K562 (cell line): Measurements from ENCODE around the gene ERBB3. TPM values are rescaled to one million over a fixed set of nuclear protein-coding genes. Genes with fewer than 3 reads are reported as not detected.

Source experiments
- ARID1B ChIP-seq: fragments of 450-650 bp; IDR thresholded peaks from 2 replicates; pipeline ENCODE4 v1.6.1; 2016; ENCODE audit warnings: antibody characterized with exemption, mild to moderate bottlenecking, inconsistent platforms
- BCOR ChIP-seq: fragments of 450-650 bp; IDR thresholded peaks from 2 replicates; pipeline ENCODE4 v1.6.1; 2016
- E2F6 ChIP-seq, 2 experiments: IDR thresholded peaks; 2 replicates each; pipeline ENCODE4 v1.6.1; 2011; ENCODE audit warnings: borderline replicate concordance in 1 of 2, control low read depth in 1 of 2, low read depth in 1 of 2, low read length in 1 of 2, mild to moderate bottlenecking in 1 of 2, mixed read lengths in 1 of 2, moderate library complexity in 1 of 2; ENCODE audit not compliant: insufficient read depth in 1 of 2, insufficient read length in 1 of 2, poor library complexity in 1 of 2, severe bottlenecking in 1 of 2; ENCODE audit errors: extremely low read depth in 1 of 2
- FOXA1 ChIP-seq: fragments of 450-650 bp; IDR thresholded peaks from 2 replicates; pipeline ENCODE4 v1.6.1; 2016; ENCODE audit warnings: mild to moderate bottlenecking, borderline replicate concordance
- HDAC1 ChIP-seq, 2 experiments: fragments of 450-650 bp; IDR thresholded peaks; 2 replicates each; pipeline ENCODE4 v1.6.1; 2016 to 2017; ENCODE audit warnings: inconsistent platforms in 1 of 2, mild to moderate bottlenecking in 1 of 2, moderate library complexity in 1 of 2
- KDM2B ChIP-seq: fragments of 250-450 bp; sonication (Bioruptor Pico); IDR thresholded peaks from 2 replicates; pipeline ENCODE4 v1.8.0; 2021; ENCODE audit warnings: mild to moderate bottlenecking, moderate library complexity
- KLF1 ChIP-seq: fragments of 450-650 bp; IDR thresholded peaks from 2 replicates; pipeline ENCODE4 v1.6.1; 2016; ENCODE audit warnings: missing genetic modification characterization, missing compliant biosample characterization
- KLF13 ChIP-seq: fragments of 450-650 bp; IDR thresholded peaks from 2 replicates; pipeline ENCODE4 v1.6.1; 2016; ENCODE audit warnings: missing genetic modification characterization, low read depth, mild to moderate bottlenecking, missing compliant biosample characterization, moderate library complexity, borderline replicate concordance
- MNT ChIP-seq, 2 experiments: fragments of 450-650 bp; conservative IDR thresholded peaks; 2 replicates each; pipeline ENCODE4 v1.6.1; 2017; ENCODE audit warnings: mild to moderate bottlenecking in 2 of 2, moderate library complexity in 2 of 2
- MTA3 ChIP-seq: fragments of 450-650 bp; formaldehyde crosslinking; IDR thresholded peaks from 2 replicates; pipeline ENCODE4 v1.6.1; 2017; ENCODE audit warnings: mild to moderate bottlenecking, borderline replicate concordance
- PHF21A ChIP-seq: fragments of 450-650 bp; IDR thresholded peaks from 2 replicates; pipeline ENCODE4 v1.6.1; 2017; ENCODE audit warnings: low read depth, borderline replicate concordance
- RB1 ChIP-seq: fragments of 450-650 bp; IDR thresholded peaks from 2 replicates; pipeline ENCODE4 v1.6.1; 2017; ENCODE audit warnings: low read depth, mild to moderate bottlenecking
- RNF219 ChIP-seq: fragments of 250-450 bp; sonication (Bioruptor Pico); IDR thresholded peaks from 2 replicates; pipeline ENCODE4 v1.5.0; 2022; ENCODE audit warnings: mild to moderate bottlenecking
- SAP30 ChIP-seq: fragments of 200-600 bp; sonication (generic); IDR thresholded peaks from 2 replicates; pipeline ENCODE4 v1.6.1; 2012; ENCODE audit warnings: borderline replicate concordance, low read depth, mild to moderate bottlenecking, moderate library complexity, low read length, control low read depth, inconsistent platforms; ENCODE audit not compliant: insufficient read depth, poor library complexity, severe bottlenecking
- TFAP4 ChIP-seq: sonication (generic); formaldehyde crosslinking; IDR thresholded peaks from 2 replicates; pipeline ENCODE4 v1.8.0; 2022; ENCODE audit warnings: missing genetic modification reagents, mild to moderate bottlenecking, moderate library complexity, borderline replicate concordance
- ZBED1 ChIP-seq: IDR thresholded peaks from 2 replicates; pipeline ENCODE4 v1.6.1; 2014
- ZEB2 ChIP-seq: fragments of 450-650 bp; IDR thresholded peaks from 2 replicates; pipeline ENCODE4 v1.6.1; 2016
- ZNF12 ChIP-seq: sonication (generic); formaldehyde crosslinking; IDR thresholded peaks from 2 replicates; pipeline ENCODE4 v1.4.0; 2020; ENCODE audit warnings: mild to moderate bottlenecking, missing genetic modification reagents
- ZNF224 ChIP-seq: sonication (generic); formaldehyde crosslinking; IDR thresholded peaks from 2 replicates; pipeline ENCODE4 v1.8.0; 2022; ENCODE audit warnings: mild to moderate bottlenecking, missing genetic modification reagents
- ZNF232 ChIP-seq: sonication (generic); formaldehyde crosslinking; IDR thresholded peaks from 2 replicates; pipeline ENCODE4 v1.8.0; 2022; ENCODE audit warnings: mild to moderate bottlenecking, missing genetic modification reagents
- ZNF239 ChIP-seq: fragments of 250-450 bp; sonication (Bioruptor Pico); IDR thresholded peaks from 2 replicates; pipeline ENCODE4 v1.4.0; 2020; ENCODE audit warnings: mild to moderate bottlenecking
- ZNF444 ChIP-seq: fragments of 250-450 bp; sonication (Bioruptor Pico); IDR thresholded peaks from 2 replicates; pipeline ENCODE4 v1.4.0; 2020; ENCODE audit warnings: mild to moderate bottlenecking, moderate library complexity
- polyA plus RNA-seq, 8 experiments: library from polyadenylated mRNA; depleted of rRNA in 4 of 8; stranded (reverse) in 5 of 8; unstranded in 3 of 8; fragments of >200 nt; fragmentation: Nextera tagmentation in 2 of 8; fragmentation: Illumina TruSeq in 1 of 8; extraction: Ambion mirVana in 2 of 8; extraction: Trizol in 1 of 8; gene quantifications; 2 replicates each; pipeline versions ENCODE4 v1.2.1 to v1.2.3, GENCODE V29; 2011 to 2014; ENCODE audit warnings: inconsistent platforms in 1 of 8, missing spikeins in 1 of 8
- total RNA-seq, 7 experiments: library from RNA; depleted of rRNA in 6 of 7; stranded (reverse); fragments of >200 nt in 6 of 7; fragmentation: Illumina TruSeq in 2 of 7; extraction: Trizol in 2 of 7; gene quantifications; 2 replicates each; pipeline versions ENCODE4 v1.2.1 to v1.2.3, GENCODE V29; 2011 to 2021; ENCODE audit warnings: low replicate concordance in 1 of 7

Gene ERBB3
- total and polyA plus RNA-seq, 9 of the 15 experiments (the other 6 are each of a cell fraction or from before 2014, with no cell fraction given), result 1.5 to 5.4 (median 3.8) TPM

GRCh38 chr12:56079723-56080555, at the start of gene ERBB3 (continued):
- TF ChIP-seq RNF219, result no peak
- TF ChIP-seq ZBED1, result peak; percentile 5; the same call in 1 of the 2 replicates
- TF ChIP-seq ZNF12 (CRISPR knock-in tag), result no peak
- 0 out of 2 replicates have a peak, but pooled peaks have one; percentile 73 for TF ChIP-seq ZNF232 (CRISPR knock-in tag)
- TF ChIP-seq ARID1B, result peak; percentile 83
- TF ChIP-seq ZNF444 (CRISPR knock-in tag), result peak; percentile 97
- peak; percentile 43; the same call in 1 of the 2 replicates for TF ChIP-seq ZNF224
- TF ChIP-seq KLF1 (tag), result peak; percentile 40; the same call in 1 of the 2 replicates
- TF ChIP-seq TFAP4 (CRISPR knock-in tag), result peak; percentile 80; the same call in 1 of the 2 replicates
- TF ChIP-seq FOXA1, result no peak
- TF ChIP-seq RB1, result 0 out of 2 replicates have a peak, but pooled peaks have one; percentile 9
- TF ChIP-seq HDAC1 (IDR thresholded peaks at IDR 0.05), result peak in 1 of 2 experiments; percentile 91; a peak in 2 of 4 replicates
- TF ChIP-seq KLF13 (tag), result peak; percentile 68
- peak; percentile 46 for TF ChIP-seq SAP30
- TF ChIP-seq E2F6 (IDR thresholded peaks at IDR 0.05; ENCODE audit: borderline replicate concordance in 1 of 2, extremely low read depth in 1 of 2, insufficient read depth in 1 of 2, insufficient read length in 1 of 2, low read depth in 1 of 2, low read length in 1 of 2, poor library complexity in 1 of 2, severe bottlenecking in 1 of 2), result peak; percentile 55 to 84
- TF ChIP-seq BCOR, result peak; percentile 89
- TF ChIP-seq PHF21A, result peak; percentile 79; the same call in 1 of the 2 replicates
- peak; percentile 89 for TF ChIP-seq ZEB2
- TF ChIP-seq ZNF239, result no peak
- peak; percentile 88 for TF ChIP-seq KDM2B
- TF ChIP-seq MNT (conservative IDR thresholded peaks at IDR 0.05), result peak; percentile 51 to 77; a peak in 3 of 4 replicates
- peak; percentile 53; the same call in 1 of the 2 replicates for TF ChIP-seq MTA3
